Effector memory CD8-positive, alpha-beta T cell (primary cell): ENCODE data around the gene FAM170B.

Experiments used
- ATAC-seq: fragments of 150-1000 bp; cut with Tn5 transposase; replicated peaks from 2 replicates; pipeline ENCODE4 v1.10.0; 2021; ENCODE audit warnings: mild to moderate bottlenecking, moderate library complexity
- DNase-seq, 3 experiments: peaks; one replicate each; pipeline ENCODE4 v3.0.0; 2021
- H3K27ac Mint-ChIP-seq, 2 donors: one replicate each; pipeline ENCODE4 v1.8.0; 2022; ENCODE audit warnings: mild to moderate bottlenecking in 2 of 2, mixed read lengths in 2 of 2, moderate library complexity in 2 of 2
- H3K27me3 Mint-ChIP-seq, 2 donors: one replicate each; pipeline ENCODE4 v1.8.0; 2022; ENCODE audit warnings: mixed read lengths in 2 of 2
- H3K36me3 Mint-ChIP-seq: one replicate; pipeline ENCODE4 v1.8.0; 2022; ENCODE audit warnings: mild to moderate bottlenecking, moderate library complexity, mixed read lengths; ENCODE audit not compliant: insufficient read depth
- H3K4me1 Mint-ChIP-seq, 2 donors: one replicate each; pipeline ENCODE4 v1.8.0; 2022; ENCODE audit warnings: low read depth in 2 of 2, mixed read lengths in 2 of 2
- H3K4me3 Mint-ChIP-seq, 2 donors: one replicate each; pipeline ENCODE4 v1.8.0; 2022; ENCODE audit warnings: mild to moderate bottlenecking in 2 of 2, mixed read lengths in 2 of 2, moderate library complexity in 2 of 2
- H3K9me3 Mint-ChIP-seq, 2 donors: one replicate each; pipeline ENCODE4 v1.8.0; 2022; ENCODE audit warnings: mixed read lengths in 2 of 2

The FAM170B gene

GRCh38 chr10:49118430-49119074, 15.3 kb downstream of the FAM170B start:
- no peak for DNase-seq
- no peak overlapping the region for H3K4me3 Mint-ChIP-seq
- H3K27me3 Mint-ChIP-seq, result peaks cover 8 to 23% of the 10 kb centered on the region in 2 donors
- no peak for ATAC-seq
- H3K4me1 Mint-ChIP-seq, result peaks cover 0 to 4% of the 10 kb centered on the region in 2 donors
- no peaks in the 10 kb centered on the region for H3K9me3 Mint-ChIP-seq
- no peaks in the 10 kb centered on the region for H3K36me3 Mint-ChIP-seq
- H3K27ac Mint-ChIP-seq, result no peak overlapping the region

GRCh38 chr10:49117376-49118070, 16.3 kb downstream of the FAM170B start:
- DNase-seq, result no peak
- Mint-ChIP-seq H3K4me1 (peaks cover 0 to 4% of the 10 kb centered on the region in 2 donors), H3K36me3 (no peaks in the 10 kb centered on the region), H3K4me3 (no peak overlapping the region), H3K27ac (no peak overlapping the region), H3K9me3 (no peaks in the 10 kb centered on the region), H3K27me3 (peaks cover 8 to 24% of the 10 kb centered on the region in 2 donors)
- ATAC-seq, result no peak

GRCh38 chr10:49116509-49117375, 17.1 kb downstream of the FAM170B start:
- H3K4me3 Mint-ChIP-seq, result no peak overlapping the region
- no peaks in the 10 kb centered on the region for H3K9me3 Mint-ChIP-seq
- no peak overlapping the region for H3K27ac Mint-ChIP-seq
- DNase-seq (no peak), ATAC-seq (no peak)
- H3K4me1 Mint-ChIP-seq, result peaks cover 0 to 4% of the 10 kb centered on the region in 2 donors
- peaks cover 8 to 24% of the 10 kb centered on the region in 2 donors for H3K27me3 Mint-ChIP-seq
- no peaks in the 10 kb centered on the region for H3K36me3 Mint-ChIP-seq

- H3K27ac Mint-ChIP-seq, result no peak overlapping the region
- ATAC-seq, result peak; percentile 63
- H3K36me3 Mint-ChIP-seq, result no peaks in the 10 kb centered on the region
- peaks cover 8 to 24% of the 10 kb centered on the region in 2 donors for H3K27me3 Mint-ChIP-seq
- H3K4me3 Mint-ChIP-seq, result peak overlapping the region in 1 of 2 donors; percentile 23
- peaks cover 0 to 4% of the 10 kb centered on the region in 2 donors for H3K4me1 Mint-ChIP-seq
- no peak for DNase-seq
- H3K9me3 Mint-ChIP-seq, result no peaks in the 10 kb centered on the region
These were observed 17.9 kb downstream of the FAM170B start for GRCh38 chr10:49115796-49116508.

- Mint-ChIP-seq H3K9me3 (no peaks in the 10 kb centered on the region), H3K36me3 (no peaks in the 10 kb centered on the region), H3K27ac (no peak within 1 kb of the TSS), H3K4me3 (peak within 1 kb of the TSS; percentile 61 to 63), H3K4me1 (peaks cover 0 to 4% of the 10 kb centered on the region in 2 donors), H3K27me3 (peaks cover 8 to 26% of the 10 kb centered on the region in 2 donors)
- ATAC-seq (peak; percentile 79), DNase-seq (no peak)
These were observed 18.6 kb downstream of the FAM170B start, which contains the start of gene VSTM4 for GRCh38 chr10:49115015-49115795. TSS of gene VSTM4 (minus strand) at chr10:49115522. CDS start at chr10:49115485, 37 bp downstream.

GRCh38 chr10:49114718-49115014, 19.2 kb downstream of the FAM170B start:
- DNase-seq (no peak), ATAC-seq (no peak)
- H3K27me3 Mint-ChIP-seq, result peaks cover 9 to 32% of the 10 kb centered on the region in 2 donors
- H3K9me3 Mint-ChIP-seq, result no peaks in the 10 kb centered on the region
- H3K4me1 Mint-ChIP-seq, result peaks cover 0 to 4% of the 10 kb centered on the region in 2 donors
- peak overlapping the region; percentile 61 to 63 for H3K4me3 Mint-ChIP-seq
- no peaks in the 10 kb centered on the region for H3K36me3 Mint-ChIP-seq
- H3K27ac Mint-ChIP-seq, result no peak overlapping the region

GRCh38 chr10:49113741-49114141, 20.1 kb downstream of the FAM170B start:
- ATAC-seq (no peak), DNase-seq (no peak)
- Mint-ChIP-seq H3K9me3 (no peaks in the 10 kb centered on the region), H3K27me3 (peaks cover 16 to 35% of the 10 kb centered on the region in 2 donors), H3K27ac (no peak overlapping the region), H3K36me3 (no peaks in the 10 kb centered on the region), H3K4me3 (no peak overlapping the region), H3K4me1 (peaks cover 0 to 4% of the 10 kb centered on the region in 2 donors)

GRCh38 chr10:49112851-49113250, 21.0 kb downstream of the FAM170B start:
- H3K4me3 Mint-ChIP-seq, result no peak overlapping the region
- ATAC-seq (no peak), DNase-seq (no peak)
- no peak overlapping the region for H3K27ac Mint-ChIP-seq
- H3K36me3 Mint-ChIP-seq, result no peaks in the 10 kb centered on the region
- peaks cover 0 to 4% of the 10 kb centered on the region in 2 donors for H3K4me1 Mint-ChIP-seq
- H3K27me3 Mint-ChIP-seq, result peaks cover 16 to 35% of the 10 kb centered on the region in 2 donors
- H3K9me3 Mint-ChIP-seq, result no peaks in the 10 kb centered on the region

GRCh38 chr10:49112098-49112497, 21.7 kb downstream of the FAM170B start:
- no peak for ATAC-seq
- H3K4me3 Mint-ChIP-seq, result no peak overlapping the region
- H3K27ac Mint-ChIP-seq, result no peak overlapping the region
- H3K27me3 Mint-ChIP-seq, result peaks cover 16 to 35% of the 10 kb centered on the region in 2 donors
- peaks cover 0 to 4% of the 10 kb centered on the region in 2 donors for H3K4me1 Mint-ChIP-seq
- no peaks in the 10 kb centered on the region for H3K9me3 Mint-ChIP-seq
- H3K36me3 Mint-ChIP-seq, result no peaks in the 10 kb centered on the region
- DNase-seq, result no peak

GRCh38 chr10:49111320-49111698, 22.5 kb downstream of the FAM170B start:
- H3K27ac Mint-ChIP-seq, result no peak overlapping the region
- no peaks in the 10 kb centered on the region for H3K9me3 Mint-ChIP-seq
- peaks cover 0 to 3% of the 10 kb centered on the region in 2 donors for H3K4me1 Mint-ChIP-seq
- ATAC-seq (no peak), DNase-seq (no peak)
- H3K4me3 Mint-ChIP-seq, result no peak overlapping the region
- peaks cover 13 to 30% of the 10 kb centered on the region in 2 donors for H3K27me3 Mint-ChIP-seq
- no peaks in the 10 kb centered on the region for H3K36me3 Mint-ChIP-seq

GRCh38 chr10:49110684-49111319, 23.0 kb downstream of the FAM170B start:
- Mint-ChIP-seq H3K4me3 (no peak overlapping the region), H3K36me3 (no peaks in the 10 kb centered on the region), H3K4me1 (no peaks in the 10 kb centered on the region), H3K27ac (no peak overlapping the region), H3K9me3 (no peaks in the 10 kb centered on the region), H3K27me3 (peaks cover 8 to 26% of the 10 kb centered on the region in 2 donors)
- ATAC-seq, result no peak
- no peak for DNase-seq

- no peaks in the 10 kb centered on the region for H3K9me3 Mint-ChIP-seq
- DNase-seq (no peak), ATAC-seq (no peak)
- H3K4me3 Mint-ChIP-seq, result no peak overlapping the region
- H3K27ac Mint-ChIP-seq, result no peak overlapping the region
- H3K4me1 Mint-ChIP-seq, result no peaks in the 10 kb centered on the region
- H3K27me3 Mint-ChIP-seq, result peaks cover 14 to 25% of the 10 kb centered on the region in 2 donors
- no peaks in the 10 kb centered on the region for H3K36me3 Mint-ChIP-seq
These were observed 24.0 kb downstream of the FAM170B start for GRCh38 chr10:49109669-49110340.
